Activated CD4-positive, alpha-beta memory T cell treated with anti-CD3 and anti-CD28 coated beads, Interleukin-2, amount 10 ng/mL, durations not matched to agents 7 days and 5 days (primary cell): ENCODE data around the gene TRIM45. TPM values are rescaled to one million over a fixed set of nuclear protein-coding genes. Genes with fewer than 3 reads are reported as not detected.

Experiments used
- CTCF ChIA-PET: fragments of 350-600 bp; sonication (Branson Sonifier 250); formaldehyde crosslinking; loops from one replicate; lab custom pipeline; 2021; ENCODE audit warnings: antibody characterized with exemption, inconsistent platforms; lab: Charles Lee
- POLR2A ChIA-PET: fragments of 350-600 bp; sonication (Branson Sonifier 250); formaldehyde crosslinking; loops from one replicate; lab custom pipeline; 2021; ENCODE audit warnings: antibody characterized with exemption; lab: Charles Lee
- DNase-seq: peaks from one replicate; pipeline ENCODE4 v3.0.0-alpha.2; 2020
- H3K27ac Mint-ChIP-seq: one replicate; pipeline ENCODE4 v1.8.0; 2021; ENCODE audit warnings: mild to moderate bottlenecking, mixed read lengths
- H3K27me3 Mint-ChIP-seq: one replicate; pipeline ENCODE4 v1.8.0; 2021; ENCODE audit warnings: mixed read lengths
- H3K36me3 Mint-ChIP-seq: one replicate; pipeline ENCODE4 v1.8.0; 2021; ENCODE audit warnings: low read depth, mixed read lengths
- H3K4me1 Mint-ChIP-seq: one replicate; pipeline ENCODE4 v1.8.0; 2021; ENCODE audit warnings: mixed read lengths
- H3K4me3 Mint-ChIP-seq: one replicate; pipeline ENCODE4 v1.8.0; 2021; ENCODE audit warnings: mild to moderate bottlenecking, mixed read lengths
- H3K9me3 Mint-ChIP-seq: one replicate; pipeline ENCODE4 v1.8.0; 2021; ENCODE audit warnings: mixed read lengths
- total RNA-seq, 2 experiments: library from RNA; stranded (reverse); gene quantifications; one replicate each; pipeline ENCODE4 v1.2.3, GENCODE V29; 2021

TRIM45 gene
- total RNA-seq, 2 experiments from 2014 or later, result 0.55 to 0.78 TPM

GRCh38 chr1:117093091-117093534, 28.4 kb downstream of the TRIM45 start:
- H3K27ac Mint-ChIP-seq, result peak overlapping the region; percentile 15
- H3K27me3 Mint-ChIP-seq, result no peaks in the 10 kb centered on the region
- peaks cover 71% of the 10 kb centered on the region for H3K36me3 Mint-ChIP-seq
- DNase-seq, result no peak
- no peak overlapping the region for H3K4me3 Mint-ChIP-seq
- POLR2A ChIA-PET, result interaction anchor here (1.0 to 4.0 kb wide), 5 partner anchors 18 to 268 kb away, joined by 3 to 30 read pairs (median 4); partner anchors contain the start of gene TTF2
- no peaks in the 10 kb centered on the region for H3K9me3 Mint-ChIP-seq
- CTCF ChIA-PET, result interaction anchor here (0.6 to 2.7 kb wide), 13 partner anchors 11 to 519 kb away, joined by 3 to 22 read pairs (median 3); partner anchors contain the start of gene TTF2
- peaks cover 19% of the 10 kb centered on the region for H3K4me1 Mint-ChIP-seq

- Mint-ChIP-seq H3K4me3 (no peak overlapping the region), H3K27ac (peak overlapping the region; percentile 11), H3K27me3 (no peaks in the 10 kb centered on the region), H3K9me3 (no peaks in the 10 kb centered on the region), H3K4me1 (peaks cover 19% of the 10 kb centered on the region), H3K36me3 (peaks cover 68% of the 10 kb centered on the region)
- no peak for DNase-seq
- ChIA-PET CTCF (interaction anchor here (0.6 to 2.7 kb wide), 13 partner anchors 11 to 519 kb away, joined by 3 to 22 read pairs (median 3); partner anchors contain the start of gene TTF2), POLR2A (interaction anchor here (1.0 to 4.0 kb wide), 4 partner anchors 18 to 268 kb away, joined by 3 to 30 read pairs (median 4); partner anchors contain the start of gene TTF2)
These were observed 29.0 kb downstream of the TRIM45 start for GRCh38 chr1:117092594-117092993.

GRCh38 chr1:117089996-117090395, 31.6 kb downstream of the TRIM45 start:
- no peaks in the 10 kb centered on the region for H3K27me3 Mint-ChIP-seq
- no peak overlapping the region for H3K4me3 Mint-ChIP-seq
- ChIA-PET POLR2A (no interaction called here), CTCF (interaction anchor here (0.6 to 1.6 kb wide), 3 partner anchors 23 to 365 kb away, joined by 3 to 6 read pairs (median 6); no protein-coding TSS in a partner anchor)
- H3K9me3 Mint-ChIP-seq, result no peaks in the 10 kb centered on the region
- no peak overlapping the region for H3K27ac Mint-ChIP-seq
- H3K36me3 Mint-ChIP-seq, result peaks cover 68% of the 10 kb centered on the region
- no peak for DNase-seq
- H3K4me1 Mint-ChIP-seq, result peaks cover 19% of the 10 kb centered on the region

- POLR2A ChIA-PET, result no interaction called here
- Mint-ChIP-seq H3K4me1 (peaks cover 6% of the 10 kb centered on the region), H3K4me3 (no peak overlapping the region), H3K27me3 (no peaks in the 10 kb centered on the region), H3K9me3 (no peaks in the 10 kb centered on the region), H3K27ac (no peak overlapping the region), H3K36me3 (peaks cover 58% of the 10 kb centered on the region)
- CTCF ChIA-PET, result no interaction called here
- no peak for DNase-seq
These were observed 33.9 kb downstream of the TRIM45 start for GRCh38 chr1:117087686-117088085.

GRCh38 chr1:117084231-117084630, 37.3 kb downstream of the TRIM45 start:
- Mint-ChIP-seq H3K9me3 (no peaks in the 10 kb centered on the region), H3K4me1 (peaks cover 3% of the 10 kb centered on the region), H3K36me3 (peaks cover 55% of the 10 kb centered on the region), H3K27me3 (no peaks in the 10 kb centered on the region), H3K27ac (no peak overlapping the region), H3K4me3 (no peak overlapping the region)
- POLR2A ChIA-PET, result no interaction called here
- DNase-seq, result no peak
- CTCF ChIA-PET, result no interaction called here

GRCh38 chr1:117079737-117080136, 41.8 kb downstream of the TRIM45 start:
- Mint-ChIP-seq H3K27ac (no peak overlapping the region), H3K4me1 (peaks cover 22% of the 10 kb centered on the region), H3K36me3 (peaks cover 73% of the 10 kb centered on the region), H3K27me3 (no peaks in the 10 kb centered on the region), H3K9me3 (no peaks in the 10 kb centered on the region), H3K4me3 (no peak overlapping the region)
- ChIA-PET CTCF (interaction anchor here (1.6 kb wide), 1 partner anchor 14 kb away, joined by 5 read pairs; no protein-coding TSS in a partner anchor), POLR2A (interaction anchor here (1.2 to 3.1 kb wide), 3 partner anchors 8 to 19 kb away, joined by 3 to 11 read pairs (median 3); partner anchors contain the start of gene TTF2)
- no peak for DNase-seq

GRCh38 chr1:117077267-117077666, 44.3 kb downstream of the TRIM45 start:
- Mint-ChIP-seq H3K27me3 (no peaks in the 10 kb centered on the region), H3K9me3 (no peaks in the 10 kb centered on the region), H3K36me3 (peaks cover 73% of the 10 kb centered on the region), H3K4me3 (no peak overlapping the region), H3K27ac (peak overlapping the region; percentile 39), H3K4me1 (peaks cover 20% of the 10 kb centered on the region)
- DNase-seq, result peak; percentile 47
- CTCF ChIA-PET, result interaction anchor here (1.3 kb wide), 2 partner anchors 10 to 16 kb away, joined by 6 to 7 read pairs; no protein-coding TSS in a partner anchor
- POLR2A ChIA-PET, result interaction anchor here (1.0 to 1.6 kb wide), 2 partner anchors 17 to 19 kb away, joined by 3 to 17 read pairs; partner anchors contain the start of gene TTF2

- peaks cover 74% of the 10 kb centered on the region for H3K36me3 Mint-ChIP-seq
- H3K4me1 Mint-ChIP-seq, result peaks cover 23% of the 10 kb centered on the region
- no peak for DNase-seq
- no peaks in the 10 kb centered on the region for H3K27me3 Mint-ChIP-seq
- H3K4me3 Mint-ChIP-seq, result no peak overlapping the region
- CTCF ChIA-PET, result interaction anchor here (1.2 to 2.5 kb wide), 4 partner anchors 9 to 17 kb away, joined by 5 to 7 read pairs (median 6); no protein-coding TSS in a partner anchor
- H3K9me3 Mint-ChIP-seq, result no peaks in the 10 kb centered on the region
- POLR2A ChIA-PET, result interaction anchor here (1.0 to 1.6 kb wide), 2 partner anchors 16 to 18 kb away, joined by 3 to 17 read pairs; partner anchors contain the start of gene TTF2
- no peak overlapping the region for H3K27ac Mint-ChIP-seq
These were observed 44.9 kb downstream of the TRIM45 start for GRCh38 chr1:117076648-117077047.

- no peaks in the 10 kb centered on the region for H3K9me3 Mint-ChIP-seq
- H3K4me3 Mint-ChIP-seq, result no peak overlapping the region
- CTCF ChIA-PET, result interaction anchor here (1.3 to 4.5 kb wide), 5 partner anchors 10 to 345 kb away, joined by 3 to 39 read pairs (median 12); partner anchors contain the start of gene TTF2
- DNase-seq, result no peak
- no peak overlapping the region for H3K27ac Mint-ChIP-seq
- H3K4me1 Mint-ChIP-seq, result peaks cover 35% of the 10 kb centered on the region
- POLR2A ChIA-PET, result interaction anchor here (0.7 to 4.8 kb wide), 3 partner anchors 10 to 298 kb away, joined by 3 to 30 read pairs (median 3); partner anchors contain the start of gene TTF2
- H3K36me3 Mint-ChIP-seq, result peaks cover 47% of the 10 kb centered on the region
- no peaks in the 10 kb centered on the region for H3K27me3 Mint-ChIP-seq
These were observed 51.4 kb downstream of the TRIM45 start for GRCh38 chr1:117070124-117070523.

GRCh38 chr1:117069220-117069844, 52.2 kb downstream of the TRIM45 start:
- Mint-ChIP-seq H3K27ac (no peak overlapping the region), H3K27me3 (no peaks in the 10 kb centered on the region), H3K9me3 (no peaks in the 10 kb centered on the region), H3K4me1 (peaks cover 32% of the 10 kb centered on the region), H3K4me3 (no peak overlapping the region), H3K36me3 (peaks cover 44% of the 10 kb centered on the region)
- no peak for DNase-seq
- CTCF ChIA-PET, result interaction anchor here (1.1 to 4.5 kb wide), 7 partner anchors 9 to 344 kb away, joined by 3 to 39 read pairs (median 5); partner anchors contain the start of gene TTF2
- POLR2A ChIA-PET, result interaction anchor here (0.7 to 4.8 kb wide), 3 partner anchors 9 to 297 kb away, joined by 3 to 30 read pairs (median 3); partner anchors contain the start of gene TTF2

GRCh38 chr1:117068580-117068979, 53.0 kb downstream of the TRIM45 start:
- peaks cover 44% of the 10 kb centered on the region for H3K36me3 Mint-ChIP-seq
- peaks cover 40% of the 10 kb centered on the region for H3K4me1 Mint-ChIP-seq
- no peak overlapping the region for H3K4me3 Mint-ChIP-seq
- no peak overlapping the region for H3K27ac Mint-ChIP-seq
- no peaks in the 10 kb centered on the region for H3K27me3 Mint-ChIP-seq
- DNase-seq, result no peak
- POLR2A ChIA-PET, result interaction anchor here (4.8 kb wide), 1 partner anchor 9 kb away, joined by 30 read pairs; the partner anchor contains the start of gene TTF2
- H3K9me3 Mint-ChIP-seq, result no peaks in the 10 kb centered on the region
- CTCF ChIA-PET, result interaction anchor here (0.8 to 4.5 kb wide), 10 partner anchors 8 to 366 kb away, joined by 3 to 39 read pairs (median 5); partner anchors contain the start of gene TTF2

GRCh38 chr1:117067533-117068370, 53.8 kb downstream of the TRIM45 start:
- DNase-seq, result peak; percentile 52
- H3K4me1 Mint-ChIP-seq, result peaks cover 46% of the 10 kb centered on the region
- H3K27me3 Mint-ChIP-seq, result no peaks in the 10 kb centered on the region
- H3K4me3 Mint-ChIP-seq, result no peak overlapping the region
- peaks cover 44% of the 10 kb centered on the region for H3K36me3 Mint-ChIP-seq
- CTCF ChIA-PET, result interaction anchor here (0.6 to 4.5 kb wide), 17 partner anchors 8 to 491 kb away, joined by 3 to 39 read pairs (median 5); partner anchors contain the start of gene TTF2
- H3K27ac Mint-ChIP-seq, result no peak overlapping the region
- POLR2A ChIA-PET, result interaction anchor here (1.4 to 4.8 kb wide), 2 partner anchors 8 to 10 kb away, joined by 3 to 30 read pairs; partner anchors contain the start of gene TTF2
- H3K9me3 Mint-ChIP-seq, result no peaks in the 10 kb centered on the region
